HG03442 (cell line): Measurements from ENCODE around the gene GARIN5A.

Source experiments
- ATAC-seq: cut with Tn5 transposase; IDR thresholded peaks from one replicate; pipeline ENCODE4 v1.9.1; 2021; ENCODE audit warnings: mild to moderate bottlenecking, moderate library complexity; ENCODE audit not compliant: unreplicated experiment

The GARIN5A gene

GRCh38 chr19:50509366-50509765, 32.7 kb upstream of the GARIN5A start:
- ATAC-seq: no peak

GRCh38 chr19:50508843-50509190, 32.2 kb upstream of the GARIN5A start:
- no peak for ATAC-seq

GRCh38 chr19:50507376-50507775, 30.7 kb upstream of the GARIN5A start:
- no peak for ATAC-seq

DNA sequence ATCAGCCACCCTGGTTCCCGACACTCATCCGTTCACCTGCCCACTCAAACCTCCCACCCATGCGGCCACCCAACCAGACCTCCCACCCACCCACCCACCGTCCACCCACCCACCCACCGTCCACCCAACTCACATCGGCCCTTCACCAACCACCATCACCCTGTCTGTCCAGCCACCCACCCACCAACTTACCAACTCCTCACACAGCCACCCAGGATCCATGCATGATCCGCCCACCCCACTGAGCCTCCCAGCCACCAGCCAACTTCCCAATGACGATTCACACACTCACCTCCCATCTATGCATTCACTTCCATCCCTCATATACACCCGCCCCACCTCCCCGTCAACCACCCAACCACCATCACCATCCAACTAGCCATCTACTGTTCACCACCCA, 30.1 kb upstream of the GARIN5A start:
- no peak for ATAC-seq

DNA sequence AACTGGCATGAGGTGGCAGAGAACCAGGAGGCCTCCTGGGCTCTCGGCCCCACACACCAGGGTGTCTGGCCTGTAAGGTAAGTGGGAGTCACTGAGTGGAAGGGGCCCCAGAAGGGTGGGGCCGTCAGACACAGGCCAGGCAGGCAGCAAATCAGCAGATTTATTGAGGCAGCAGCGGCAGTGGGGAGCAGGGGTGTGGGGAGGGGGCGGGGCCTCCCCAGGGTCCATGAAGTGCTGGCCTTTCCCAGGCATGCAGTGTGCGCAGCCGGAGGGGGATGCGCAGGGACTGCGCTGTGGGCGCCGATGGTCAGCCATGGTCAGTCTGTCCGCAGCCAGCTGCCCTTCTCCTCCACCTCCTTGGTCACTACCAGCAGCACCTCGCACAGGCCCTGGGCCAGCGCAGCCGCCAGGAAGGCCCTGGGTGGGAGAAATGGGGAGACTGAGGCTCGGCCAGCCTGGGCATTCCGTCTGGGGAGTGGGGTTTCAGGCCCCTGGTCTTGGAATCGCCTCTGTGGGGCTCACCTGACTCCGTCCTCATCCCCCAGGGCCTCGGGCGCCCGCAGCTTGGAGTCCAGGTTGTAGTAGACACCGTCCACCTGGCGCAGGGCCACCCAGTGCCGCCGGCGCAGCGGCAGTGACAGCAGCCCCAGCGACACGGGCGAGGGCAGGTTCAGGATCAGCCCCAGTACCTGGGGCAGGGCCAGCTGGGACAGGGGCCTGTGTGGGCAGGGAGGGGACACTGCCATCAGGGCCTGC, 29.4 kb upstream of the GARIN5A start:
- ATAC-seq: no peak

DNA sequence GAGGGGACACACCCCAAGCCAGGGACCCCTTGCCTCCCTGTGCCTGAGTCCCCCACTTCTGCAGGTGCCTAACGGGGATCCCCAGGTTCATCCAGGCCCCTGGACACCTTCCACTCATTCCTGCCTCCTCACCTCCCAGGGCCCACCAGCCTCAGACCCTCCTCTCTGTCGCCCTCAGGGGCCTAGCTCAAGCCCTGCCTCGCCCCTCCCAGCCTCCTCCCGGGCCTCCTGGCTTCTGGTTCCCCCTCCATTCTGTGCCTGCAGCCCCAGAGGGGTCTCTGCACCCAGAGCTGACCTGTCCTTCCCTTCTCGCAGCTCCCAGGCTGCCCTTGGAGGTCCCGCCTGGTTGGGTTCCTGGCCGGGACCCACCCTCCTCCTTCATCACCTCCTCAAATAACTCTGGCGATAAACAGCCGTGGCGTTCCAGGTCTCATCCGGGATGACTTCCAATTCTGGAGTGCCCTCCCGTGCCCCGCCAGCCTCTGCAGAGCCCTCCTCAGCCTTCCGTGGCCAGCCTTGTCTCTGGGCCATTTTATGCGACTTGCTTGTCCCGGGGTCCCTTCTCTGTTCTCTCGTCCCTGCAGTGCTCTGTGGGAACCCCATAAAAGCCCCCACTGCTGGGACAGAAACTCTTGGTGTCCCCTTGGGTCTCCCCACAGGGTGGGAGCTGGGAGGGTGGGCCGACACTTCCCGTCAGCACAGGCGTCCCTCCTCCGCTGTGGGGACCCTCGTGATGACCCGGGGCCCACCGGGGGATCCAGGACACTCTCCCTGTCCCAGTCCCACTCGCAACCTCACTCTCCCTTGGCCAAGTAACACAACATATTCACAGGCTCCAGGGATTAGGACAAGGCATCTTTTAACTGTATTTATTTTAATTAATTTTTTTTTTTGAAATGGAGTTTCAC, 25.2 kb upstream of the GARIN5A start:
- ATAC-seq: no peak

- ATAC-seq: no peak
Measured at GRCh38 chr19:50501186-50501567, 24.5 kb upstream of the GARIN5A start.

- no peak for ATAC-seq
Measured at GRCh38 chr19:50500753-50501151, 24.1 kb upstream of the GARIN5A start.

DNA sequence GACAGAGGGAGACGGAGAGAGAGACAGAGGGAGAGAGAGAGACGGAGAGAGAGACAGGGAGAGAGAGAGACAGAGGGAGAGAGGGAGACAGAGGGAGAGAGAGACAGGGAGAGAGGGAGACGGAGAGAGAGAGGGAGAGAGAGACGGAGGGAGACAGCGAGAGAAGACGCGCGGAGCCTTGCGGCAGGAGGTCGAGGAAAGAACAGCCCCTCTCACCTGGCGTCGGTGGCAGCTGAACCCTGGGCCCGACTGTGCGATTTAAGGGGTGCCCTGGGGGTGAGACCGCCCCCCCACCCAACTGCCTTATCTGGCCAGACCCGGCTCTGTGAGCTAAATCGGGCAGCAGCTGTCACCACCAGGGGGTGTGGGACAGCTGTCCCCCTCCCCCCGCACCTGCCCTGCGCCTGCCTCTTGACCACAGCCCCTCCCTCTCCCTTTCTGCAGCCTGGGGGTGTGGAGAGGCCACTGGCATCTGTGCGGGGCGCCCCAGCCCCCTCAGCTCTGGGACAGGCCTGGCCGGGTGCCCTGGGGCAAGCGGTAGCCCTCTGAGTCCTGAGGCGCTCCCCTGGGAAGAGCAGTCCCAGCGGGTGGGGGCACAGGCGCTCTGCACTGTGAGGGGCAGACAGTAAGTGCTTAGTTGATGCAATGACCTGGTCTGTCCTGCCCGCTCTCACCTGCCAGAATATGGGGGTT, 23.6 kb upstream of the GARIN5A start:
- ATAC-seq: no peak

DNA sequence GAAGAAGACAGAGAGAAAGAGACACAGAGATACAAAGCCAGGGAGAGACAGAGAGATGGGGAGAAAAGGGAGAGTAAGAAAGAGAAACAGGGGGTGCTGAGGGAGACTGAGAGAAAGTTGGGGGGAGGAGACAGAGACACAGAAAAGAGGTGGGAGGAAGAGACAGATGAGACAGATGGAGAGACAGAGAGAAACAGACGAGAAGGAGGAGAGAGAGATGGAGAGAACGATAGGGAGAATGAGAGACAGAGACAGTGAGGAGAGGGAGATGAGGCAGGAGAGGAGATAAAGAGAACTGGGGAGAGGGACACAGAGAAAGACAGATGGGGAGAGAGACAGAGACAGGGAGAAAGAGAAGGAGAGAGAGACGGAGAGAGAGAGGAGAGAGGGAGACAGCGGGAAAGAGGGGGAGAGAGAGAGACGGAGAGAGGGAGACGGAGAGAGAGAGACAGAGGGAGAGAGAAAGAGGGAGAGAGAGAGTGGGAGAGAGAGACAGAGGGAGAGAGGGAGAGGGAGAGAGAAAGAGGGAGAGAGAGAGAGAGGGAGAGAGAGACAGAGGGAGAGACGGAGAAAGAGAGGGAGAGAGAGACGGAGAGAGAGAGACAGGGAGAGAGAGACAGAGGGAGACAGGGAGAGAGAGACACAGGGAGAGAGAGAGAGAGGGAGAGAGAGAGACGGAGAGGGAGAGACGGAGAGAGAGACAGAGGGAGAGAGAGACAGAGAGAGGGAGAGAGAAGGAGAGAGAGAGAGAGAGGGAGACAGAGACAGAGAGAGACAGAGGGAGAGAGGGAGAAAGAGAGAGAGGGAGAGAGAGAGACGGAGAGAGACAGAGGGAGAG, 21.8 kb upstream of the GARIN5A start:
- ATAC-seq: no peak

GRCh38 chr19:50497022-50497405, 20.4 kb upstream of the GARIN5A start:
- no peak for ATAC-seq

GRCh38 chr19:50496189-50497021, 19.8 kb upstream of the GARIN5A start:
- ATAC-seq: no peak

- no peak for ATAC-seq
Measured at GRCh38 chr19:50495020-50495531, 18.4 kb upstream of the GARIN5A start.

DNA sequence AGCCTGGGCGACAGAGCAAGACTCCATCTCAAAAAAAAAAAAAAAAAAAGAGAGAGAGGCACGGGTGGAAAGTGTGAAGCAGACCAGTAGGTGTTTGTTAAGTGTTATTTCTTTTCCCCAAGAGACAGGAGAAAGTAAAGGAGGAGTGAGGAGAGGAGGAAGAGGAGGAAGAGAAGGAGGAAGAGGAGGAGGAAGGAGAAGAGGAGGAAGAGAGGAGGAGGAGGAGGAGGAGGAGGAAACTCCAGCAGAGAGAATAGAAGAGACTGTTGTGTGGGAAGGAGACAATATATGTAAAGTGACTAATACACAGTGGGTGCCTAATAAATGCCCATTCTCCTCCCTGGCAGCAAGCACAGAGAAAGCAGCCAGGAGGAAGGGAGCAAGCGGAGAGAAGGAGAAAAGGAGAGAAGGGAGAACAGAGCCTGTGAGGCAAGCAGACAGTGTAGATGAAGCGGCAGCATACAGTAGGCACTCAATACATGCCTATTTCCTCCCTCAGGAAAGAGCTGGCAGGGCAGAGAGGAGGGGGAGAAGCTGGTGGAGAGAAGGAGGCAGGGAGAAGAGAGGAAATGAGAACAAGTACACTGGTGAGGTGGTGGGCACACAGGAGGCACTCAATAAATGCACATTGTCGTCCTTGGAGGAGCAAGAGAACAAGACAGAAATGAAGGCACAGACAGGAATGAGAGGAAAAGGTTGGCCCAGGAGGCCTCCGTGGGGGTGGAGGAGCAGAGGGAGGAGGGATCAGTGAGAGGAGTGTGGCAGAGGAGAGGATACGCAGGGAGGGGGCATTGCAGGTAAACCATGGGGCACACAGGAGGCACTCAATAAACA, 17.8 kb upstream of the GARIN5A start:
- ATAC-seq: no peak

GRCh38 chr19:50493171-50493570, 16.5 kb upstream of the GARIN5A start:
- ATAC-seq: no peak

DNA sequence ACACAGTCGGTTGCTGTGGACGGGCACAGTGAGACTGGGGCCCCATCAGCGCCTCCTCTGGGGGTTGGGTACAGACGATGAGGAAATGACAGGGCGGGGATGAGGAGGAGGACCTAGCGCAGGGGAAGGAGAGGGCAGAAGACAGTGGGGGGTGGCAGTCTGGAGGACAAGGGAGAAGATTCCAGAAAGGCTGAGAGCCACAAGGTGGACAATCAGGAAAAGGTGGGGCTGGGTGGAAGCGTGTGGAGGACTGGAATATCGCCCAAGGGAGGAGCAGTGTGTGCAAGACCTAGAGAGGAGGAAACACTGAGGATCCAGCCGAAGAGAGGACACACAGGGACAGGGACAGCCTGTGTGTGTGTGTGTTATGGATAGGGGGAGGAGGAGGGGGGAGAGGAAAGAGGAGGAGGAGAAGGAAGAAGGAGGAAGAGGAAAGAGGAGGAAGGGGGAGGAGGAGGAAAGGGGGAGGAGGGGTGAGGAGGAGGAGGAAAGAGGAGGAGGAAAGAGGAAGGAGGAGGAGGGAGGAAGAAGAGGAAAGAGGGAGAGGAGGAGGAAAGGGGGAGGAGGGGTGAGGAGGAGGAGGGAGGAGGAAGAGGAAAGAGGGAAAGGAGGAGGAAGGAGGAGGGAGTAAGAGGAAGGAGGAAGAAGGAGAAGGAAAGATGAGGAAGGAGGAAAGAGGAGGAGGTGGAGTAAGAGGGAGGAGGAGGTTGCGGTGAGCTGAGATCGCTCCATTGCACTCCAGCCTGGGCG, 15.8 kb upstream of the GARIN5A start:
- ATAC-seq: no peak

DNA sequence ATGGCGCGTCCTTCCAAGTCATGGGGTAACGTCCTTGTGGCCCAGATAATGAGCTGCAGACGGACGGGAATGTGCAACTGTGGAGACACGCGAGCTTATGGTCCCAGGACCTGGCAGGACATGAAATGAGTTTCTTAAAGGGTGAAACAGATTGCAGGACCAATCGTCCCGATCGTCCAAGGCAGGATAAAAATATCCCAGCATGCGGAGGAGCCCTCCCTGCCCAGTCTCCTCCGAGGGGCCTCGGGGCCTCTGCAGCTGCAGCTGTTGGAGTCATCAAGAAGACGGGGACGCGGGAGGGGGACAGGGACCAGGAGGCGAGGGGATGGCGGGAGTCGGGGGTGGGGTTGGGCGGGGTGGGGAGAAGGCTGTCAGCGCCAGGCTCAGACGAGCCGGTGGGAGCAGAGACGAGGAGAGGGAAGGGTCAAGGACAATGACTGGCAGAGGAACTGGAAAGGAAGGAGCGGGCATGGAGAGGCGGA, 14.4 kb upstream of the GARIN5A start:
- ATAC-seq: no peak

DNA sequence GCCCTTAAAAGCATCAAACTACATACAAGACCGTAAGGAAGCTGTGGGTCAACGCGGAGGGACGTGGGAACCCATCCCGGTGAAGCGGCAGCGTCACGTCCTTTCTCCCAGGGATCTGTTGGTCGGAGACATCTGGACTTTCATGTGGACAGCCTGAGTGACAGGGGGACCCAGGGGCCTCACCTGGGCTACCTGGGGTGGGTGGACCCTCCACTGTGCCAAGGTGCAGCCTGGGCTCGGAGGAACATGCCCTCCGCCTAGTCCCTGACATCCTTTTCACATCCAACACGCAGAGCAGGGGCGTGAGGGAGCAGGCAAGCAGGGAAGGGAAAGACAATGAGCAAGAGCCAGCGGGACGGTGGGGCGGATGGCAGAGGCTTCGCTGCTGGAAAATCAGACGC, 13.8 kb upstream of the GARIN5A start:
- no peak for ATAC-seq
